ENCODE data around the gene RNF157.
"Not testable (repeated sequence)": the region's sequence is repeated elsewhere in the genome, so short reads cannot be mapped to it uniquely, and the experiment has no call there.

- TF ChIP-seq FOXM1 (IDR thresholded peaks at IDR 0.05; ENCODE audit: borderline replicate concordance); SP1 (IDR thresholded peaks at IDR 0.05); ELF4 (IDR thresholded peaks at IDR 0.05); ZNF384 (IDR thresholded peaks at IDR 0.05); FOXA1 (IDR thresholded peaks at IDR 0.05); CTBP1 (IDR thresholded peaks at IDR 0.05; ENCODE audit: borderline replicate concordance); TARDBP (IDR thresholded peaks at IDR 0.05); ARNT (IDR thresholded peaks at IDR 0.05); SUZ12 (IDR thresholded peaks at IDR 0.05); FOXK2 (IDR thresholded peaks at IDR 0.05); LEF1 (IDR thresholded peaks at IDR 0.05; ENCODE audit: borderline replicate concordance): not testable (repeated sequence)
- TF ChIP-seq, protein P1, sequence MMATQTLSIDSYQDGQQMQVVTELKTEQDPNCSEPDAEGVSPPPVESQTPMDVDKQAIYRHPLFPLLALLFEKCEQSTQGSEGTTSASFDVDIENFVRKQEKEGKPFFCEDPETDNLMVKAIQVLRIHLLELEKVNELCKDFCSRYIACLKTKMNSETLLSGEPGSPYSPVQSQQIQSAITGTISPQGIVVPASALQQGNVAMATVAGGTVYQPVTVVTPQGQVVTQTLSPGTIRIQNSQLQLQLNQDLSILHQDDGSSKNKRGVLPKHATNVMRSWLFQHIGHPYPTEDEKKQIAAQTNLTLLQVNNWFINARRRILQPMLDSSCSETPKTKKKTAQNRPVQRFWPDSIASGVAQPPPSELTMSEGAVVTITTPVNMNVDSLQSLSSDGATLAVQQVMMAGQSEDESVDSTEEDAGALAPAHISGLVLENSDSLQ (IDR thresholded peaks at IDR 0.05) = not testable (repeated sequence)
Observed at GRCh38 chr17:76252967-76253766, 12.9 kb upstream of the RNF157 start.

Data from HEK293T (cell line).